GM18519 (cell line): ENCODE results near the gene LYPD6.

Experiments
- ATAC-seq: cut with Tn5 transposase; IDR thresholded peaks from one replicate; pipeline ENCODE4 v1.9.1; 2021; ENCODE audit warnings: mild to moderate bottlenecking, moderate library complexity; ENCODE audit not compliant: unreplicated experiment, low FRiP score

Gene LYPD6

GRCh38 chr2:149399934-149400615 lies 69.7 kb downstream of the LYPD6 start:
- no peak for ATAC-seq

DNA sequence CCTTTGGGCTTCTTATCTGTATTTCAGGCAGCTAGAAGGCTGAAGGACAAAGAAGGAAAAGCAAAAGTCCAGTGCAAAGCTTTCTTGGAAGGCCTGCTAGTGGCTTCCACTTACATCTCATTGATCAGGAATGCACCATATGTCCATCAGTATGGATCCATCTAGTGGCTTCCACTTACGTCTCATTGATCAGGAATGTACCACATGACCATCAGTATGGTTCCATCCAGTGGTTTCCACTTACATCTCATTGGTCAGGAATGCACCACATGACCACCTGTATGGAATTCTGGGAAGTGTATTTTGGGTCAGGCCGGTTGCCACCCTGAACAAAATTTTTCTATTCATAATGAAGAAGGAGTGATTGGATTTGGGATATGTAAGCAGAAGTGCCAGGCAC lies 70.6 kb downstream of the LYPD6 start:
- ATAC-seq = no peak

- ATAC-seq = no peak
These were observed 79.1 kb downstream of the LYPD6 start for GRCh38 chr2:149409506-149409905.

DNA sequence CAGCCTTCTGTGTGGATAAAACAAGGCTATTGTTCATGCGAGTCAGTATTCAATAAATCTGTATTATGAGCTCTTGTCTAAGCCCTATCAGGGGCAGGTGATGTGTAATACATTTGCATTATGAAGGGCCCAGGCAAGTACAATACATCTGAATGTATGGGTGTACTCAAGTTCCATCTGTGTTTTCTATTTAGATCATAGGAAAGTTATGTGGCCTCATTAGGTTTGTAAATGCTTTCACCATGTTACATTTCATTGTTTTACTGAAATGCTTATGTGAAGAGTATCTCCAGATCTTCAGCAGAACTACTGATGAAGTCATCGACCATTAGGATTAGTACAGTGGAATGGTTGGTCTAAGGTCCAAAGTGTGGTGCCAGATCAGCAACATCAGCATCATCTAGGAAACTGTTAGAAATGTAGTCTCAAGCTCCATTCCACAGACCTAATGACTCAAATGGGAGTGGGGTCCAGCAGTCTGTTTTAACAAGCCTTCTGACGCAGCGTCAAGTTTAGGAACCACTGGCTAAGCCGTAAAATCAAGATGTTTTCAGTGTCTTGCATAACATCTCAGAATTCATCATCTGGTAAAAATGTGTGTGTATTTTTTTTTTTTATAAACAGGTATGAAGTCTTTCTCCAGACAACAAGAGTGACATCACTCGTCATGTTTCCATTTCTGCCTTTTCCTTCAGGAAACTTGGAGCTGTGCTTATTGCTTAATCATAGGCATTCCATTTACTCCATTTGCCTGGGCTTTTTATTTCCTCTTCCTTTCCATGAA lies 80.5 kb downstream of the LYPD6 start:
- ATAC-seq = no peak

DNA sequence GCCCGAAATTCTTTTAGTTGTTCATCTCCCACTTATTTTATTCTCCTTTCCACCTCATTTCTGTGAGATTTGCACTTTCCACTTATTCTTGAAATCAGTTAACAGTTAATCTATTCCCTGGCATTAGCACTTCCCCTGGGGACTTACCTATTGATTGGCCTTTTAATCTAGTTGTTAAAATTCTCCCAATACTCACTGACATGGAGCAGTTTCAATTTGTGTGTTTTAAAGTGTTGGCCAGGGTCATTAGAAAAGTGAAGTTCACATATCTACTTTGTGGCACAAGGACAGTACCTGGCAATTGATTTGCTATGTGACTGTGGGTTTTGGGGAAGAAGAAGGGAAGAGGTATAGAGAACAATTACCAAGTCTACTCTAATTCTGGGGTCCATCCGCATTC lies 83.1 kb downstream of the LYPD6 start:
- ATAC-seq = no peak

DNA sequence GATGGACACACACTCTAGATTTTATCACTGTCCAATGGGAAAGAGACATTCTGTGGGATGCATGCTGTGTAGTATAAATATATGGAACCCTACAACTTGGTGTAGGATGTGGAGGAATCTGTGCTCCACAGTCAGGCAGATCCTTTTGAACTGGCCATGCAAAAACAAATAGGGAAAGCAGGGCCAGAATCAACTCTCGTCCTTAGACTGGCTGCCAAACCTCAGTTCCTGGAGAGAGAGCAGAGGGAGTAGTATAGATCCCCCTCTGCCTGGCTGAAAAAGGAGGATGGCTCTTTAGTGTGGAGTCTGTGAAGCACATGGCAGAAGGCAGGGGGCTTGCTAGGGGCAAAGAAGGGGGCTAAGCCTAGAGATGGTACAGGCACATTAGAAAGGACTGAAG lies 84.7 kb downstream of the LYPD6 start:
- ATAC-seq = no peak

DNA sequence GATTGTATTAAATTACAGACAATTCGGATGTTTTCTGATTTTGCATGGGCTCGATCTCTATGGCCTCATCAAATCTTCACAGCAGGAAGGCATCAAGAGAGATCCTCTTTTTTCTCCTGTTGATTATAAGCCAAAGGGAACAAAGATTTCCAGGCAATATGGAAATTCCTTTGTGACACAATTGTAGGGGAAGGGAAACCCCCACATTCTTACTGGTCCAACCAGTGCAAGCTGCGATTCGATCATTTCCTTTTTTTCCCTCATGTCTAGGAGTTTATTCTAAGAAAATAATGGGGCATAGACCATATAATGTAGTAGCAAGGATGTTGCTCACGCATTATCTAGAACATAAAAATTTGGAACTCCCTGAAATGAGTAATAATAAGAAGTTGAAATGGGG lies 87.7 kb downstream of the LYPD6 start:
- ATAC-seq = no peak

- ATAC-seq = no peak
These were observed 89.9 kb downstream of the LYPD6 start for GRCh38 chr2:149420053-149420963.

GRCh38 chr2:149421791-149422190 lies 91.4 kb downstream of the LYPD6 start:
- ATAC-seq = no peak

DNA sequence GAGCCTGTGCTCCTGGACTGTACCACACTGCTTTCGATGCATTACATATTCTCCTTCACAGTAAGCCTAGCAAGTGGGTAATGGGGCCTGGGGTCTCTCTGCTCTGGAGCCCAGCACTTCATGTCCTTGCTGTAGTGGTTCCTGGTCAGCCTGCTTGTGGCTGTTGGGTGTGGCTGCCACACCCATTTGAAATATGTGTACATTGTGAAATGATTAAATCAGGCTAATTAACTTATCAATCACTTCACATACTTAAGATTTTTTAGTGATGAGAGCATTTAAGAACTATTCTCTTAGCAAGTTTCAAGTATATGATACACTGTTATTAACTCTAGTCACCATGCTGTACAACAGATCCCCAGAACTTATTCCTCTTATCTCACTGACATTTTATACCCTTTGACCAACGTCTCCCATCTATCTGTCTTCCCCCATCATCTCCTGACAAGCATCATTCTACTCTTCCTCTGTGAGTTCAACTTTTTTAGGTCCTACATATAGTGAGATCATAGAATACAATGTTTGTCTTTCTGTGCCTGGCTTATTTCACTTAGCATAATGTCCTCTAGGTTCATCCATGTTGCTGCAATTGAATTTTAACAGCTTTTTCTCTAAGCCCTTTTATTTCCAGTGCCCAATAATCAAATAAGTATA lies 92.1 kb downstream of the LYPD6 start:
- no peak for ATAC-seq

DNA sequence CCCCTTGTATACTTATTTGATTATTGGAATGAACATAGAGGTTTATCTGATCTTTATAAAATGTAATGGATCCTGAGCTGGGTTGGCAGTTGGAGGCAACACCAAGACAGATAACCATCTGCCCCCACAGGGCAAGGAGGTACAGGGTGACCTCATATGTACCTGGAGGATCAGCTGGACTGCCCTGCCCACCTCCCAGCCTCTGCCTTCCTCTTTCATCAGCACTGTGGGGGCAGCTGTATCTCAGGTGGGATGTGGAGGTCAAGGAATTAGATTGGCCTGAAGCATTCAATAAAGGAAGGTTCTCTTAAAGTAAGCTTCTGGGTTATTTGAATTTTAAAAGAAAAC lies 92.6 kb downstream of the LYPD6 start:
- no peak for ATAC-seq

DNA sequence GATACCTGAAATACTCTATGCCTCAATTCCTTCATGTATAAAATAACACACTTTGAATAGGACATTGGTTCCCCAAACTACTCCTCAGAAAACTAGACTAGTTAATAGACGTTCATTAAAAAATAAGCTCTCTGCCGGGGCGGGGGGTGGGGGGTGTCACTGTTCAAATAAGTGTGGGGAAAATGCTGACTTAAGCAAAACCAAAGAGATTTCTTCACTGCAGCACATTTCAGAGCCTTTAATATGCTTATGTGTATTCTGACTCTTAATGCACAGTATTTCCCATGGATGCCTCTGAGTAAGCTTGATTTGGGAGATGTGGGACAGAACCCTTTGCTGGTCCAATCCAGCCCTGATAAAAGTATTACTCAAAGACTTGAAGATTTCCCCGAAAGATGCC lies 93.2 kb downstream of the LYPD6 start:
- ATAC-seq = no peak

DNA sequence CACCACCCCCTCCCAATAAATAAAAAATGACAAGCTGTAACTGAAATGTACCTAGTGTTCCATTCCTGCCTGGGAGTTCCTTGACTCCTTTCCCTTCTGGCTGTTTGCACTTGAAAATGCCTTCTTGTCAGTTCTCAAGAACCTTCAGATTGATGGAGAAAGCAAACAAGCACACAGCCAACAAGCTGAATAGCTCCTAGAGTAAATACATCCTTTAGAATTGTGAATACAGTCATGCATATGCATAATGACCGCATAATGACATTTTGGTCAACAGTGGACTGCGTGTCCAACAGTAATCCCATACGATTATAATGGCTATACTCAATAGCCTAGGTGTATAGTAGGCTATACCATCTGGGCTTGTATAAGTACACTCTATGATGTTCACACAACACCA lies 97.0 kb downstream of the LYPD6 start:
- no peak for ATAC-seq

DNA sequence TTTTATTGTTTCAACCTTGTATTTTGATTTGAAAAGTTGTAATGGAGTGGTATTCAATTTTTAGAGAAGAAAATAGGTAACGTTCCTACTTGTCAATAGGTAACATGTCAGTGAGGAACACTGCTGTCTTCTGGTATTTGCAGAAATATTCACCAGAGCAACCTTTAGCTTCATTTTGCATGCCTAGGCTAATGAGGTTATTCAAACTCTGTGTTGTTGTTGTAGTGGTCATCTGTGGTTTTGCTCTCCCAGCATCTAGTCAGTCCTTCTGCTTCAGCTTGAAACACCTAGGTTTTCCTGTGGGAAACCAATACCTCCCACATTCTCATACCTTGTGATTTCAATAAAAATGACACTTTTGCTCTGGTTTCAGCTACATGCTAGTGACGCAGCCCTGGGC lies 98.4 kb downstream of the LYPD6 start:
- ATAC-seq = no peak

DNA sequence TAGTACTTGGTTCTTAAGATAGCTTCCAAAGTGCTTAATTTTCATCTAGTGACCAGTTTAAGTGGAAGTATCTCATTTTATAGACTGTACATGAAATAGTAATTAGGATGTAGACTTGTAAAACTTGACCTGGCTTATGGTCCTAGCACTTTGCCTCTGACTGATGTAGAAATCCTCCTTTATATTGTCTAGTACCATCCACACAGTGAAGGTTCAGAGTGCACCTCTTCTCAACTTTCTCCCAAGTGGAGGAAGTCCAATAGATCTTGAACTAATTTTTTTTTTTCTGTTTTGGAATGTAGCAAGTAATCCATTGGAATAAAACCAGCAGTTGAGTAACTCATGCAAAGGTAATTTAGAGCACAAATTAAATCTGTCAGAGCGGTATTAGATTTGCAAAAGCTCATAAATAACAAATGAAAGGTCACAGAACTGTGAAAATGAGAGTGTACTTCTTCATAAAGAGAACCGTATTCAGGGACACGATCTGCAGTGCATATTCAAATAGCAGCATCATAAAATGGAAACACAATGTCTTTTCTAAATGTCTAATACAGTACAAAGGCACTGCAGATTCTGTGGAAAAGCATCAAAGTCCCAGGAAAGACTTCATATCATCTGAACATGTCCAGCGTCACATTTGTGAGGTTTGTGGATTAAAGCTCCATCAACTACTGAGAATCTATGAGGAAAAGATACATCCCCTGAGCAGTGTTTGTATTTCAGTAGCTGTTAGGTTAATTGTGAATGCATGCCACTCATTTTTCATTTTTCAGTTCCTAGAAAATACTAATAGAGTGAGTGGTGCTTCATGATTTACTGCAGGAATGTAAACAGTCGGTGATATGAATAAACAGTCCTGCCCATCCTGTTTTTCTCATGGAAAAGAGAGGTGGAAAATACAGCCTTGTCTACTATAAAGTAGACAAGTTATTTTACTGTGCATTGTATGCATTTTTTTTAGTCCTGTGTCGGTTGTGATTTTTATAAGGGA lies 100.7 kb downstream of the LYPD6 start:
- ATAC-seq = no peak

- ATAC-seq = peak; percentile 82
These were observed 108.1 kb downstream of the LYPD6 start for GRCh38 chr2:149438330-149438960.

DNA sequence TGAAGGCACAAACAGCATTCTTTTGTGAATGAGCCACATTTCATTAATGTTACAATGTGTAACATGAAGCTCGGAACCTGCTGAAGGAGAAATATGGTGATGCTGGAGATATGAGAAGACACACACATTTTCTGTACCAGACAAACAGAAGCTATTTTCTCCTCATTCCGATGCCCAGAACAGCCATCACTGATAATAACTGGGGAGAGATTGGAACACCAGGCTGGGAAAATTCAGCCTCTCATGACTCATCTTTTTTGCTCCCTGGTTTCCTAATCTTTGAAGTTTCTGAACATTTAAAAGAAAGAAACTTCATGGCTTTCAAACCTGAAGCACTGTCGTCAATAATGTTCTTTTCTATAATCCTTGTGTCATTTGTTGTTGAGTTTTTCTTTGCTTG lies 110.9 kb downstream of the LYPD6 start:
- no peak for ATAC-seq

DNA sequence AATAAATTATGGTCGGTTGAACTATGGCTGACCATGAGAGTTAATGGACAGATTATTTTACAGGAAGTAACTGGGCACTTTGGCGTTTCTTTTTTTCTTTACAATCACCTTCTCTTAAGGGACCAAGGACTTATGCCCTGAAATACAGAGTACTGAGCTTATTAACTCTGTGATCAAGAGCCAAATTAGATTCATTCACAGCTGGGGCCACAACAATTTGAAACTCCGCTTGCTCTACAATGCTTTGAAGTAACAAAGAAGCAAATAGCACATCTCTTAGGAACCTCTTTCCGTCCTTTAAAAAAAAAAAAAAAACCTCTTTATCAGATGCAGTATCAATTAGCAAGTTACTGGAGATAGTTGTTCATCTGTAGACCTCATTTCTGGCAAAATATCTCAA lies 112.0 kb downstream of the LYPD6 start:
- ATAC-seq = no peak

- ATAC-seq = no peak
These were observed 112.8 kb downstream of the LYPD6 start for GRCh38 chr2:149443150-149443549.
